ENCODE measurements around the gene C1QTNF9. TPM values are rescaled to one million over a fixed set of nuclear protein-coding genes. Genes with fewer than 3 reads are reported as not detected.
"Not testable (repeated sequence)": the region's sequence is repeated elsewhere in the genome, so short reads cannot be mapped to it uniquely, and the experiment has no call there.

Gene C1QTNF9
- total RNA-seq, 1 donor from 2014 or later: 2.5 TPM

DNA sequence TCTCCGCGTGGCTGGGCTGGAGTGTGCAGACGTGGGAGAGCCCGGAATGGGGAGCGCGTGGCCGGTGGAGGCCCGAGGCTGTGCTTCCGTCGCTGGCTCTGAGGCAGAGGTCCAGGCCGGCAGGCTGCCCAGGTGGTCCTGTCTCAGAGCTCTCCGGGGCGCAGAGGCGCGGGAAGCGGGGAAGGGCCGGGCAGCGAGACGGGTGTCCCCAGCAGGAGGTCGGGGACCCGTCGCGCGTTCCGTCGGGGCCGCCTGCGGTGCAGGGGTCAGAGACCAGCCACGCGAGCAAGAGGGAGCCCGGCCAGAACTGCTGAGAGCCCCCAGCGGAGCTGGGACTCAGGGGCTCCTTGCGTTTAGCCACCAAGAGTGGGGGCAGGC lies 1.3 kb upstream of the C1QTNF9 start:
- DNase-seq (no peak), ATAC-seq (ENCODE audit: poor library complexity) (peak; percentile 36)
- intact Hi-C loops (cut with DNase I): no loop called here

DNA sequence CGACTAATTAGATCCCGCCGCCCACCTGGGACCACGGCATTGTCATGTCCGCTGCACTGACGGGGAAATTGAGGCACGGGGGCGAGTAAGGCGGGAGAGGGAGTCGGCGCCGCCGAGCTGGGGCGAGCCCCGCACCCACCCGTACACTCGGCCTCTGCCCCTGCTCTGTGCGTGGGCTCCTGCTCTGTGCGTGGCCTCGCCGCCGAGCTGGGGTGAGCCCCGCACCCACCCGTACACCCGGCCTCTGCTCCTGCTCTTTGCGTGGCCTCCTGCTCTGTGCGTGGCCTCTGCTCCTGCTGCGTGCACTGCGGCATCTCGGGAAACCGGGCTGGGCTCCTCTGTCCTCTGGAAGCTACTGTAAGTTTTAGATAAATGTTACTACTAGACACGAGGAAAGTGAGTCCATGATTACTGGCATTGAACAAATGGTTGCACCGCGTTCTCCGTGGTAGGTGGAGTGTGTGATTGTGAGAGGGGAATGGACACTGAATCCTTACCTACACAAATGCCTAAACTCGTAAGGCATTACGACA lies 826 bp upstream of the C1QTNF9 start:
- ATAC-seq (ENCODE audit: poor library complexity): no peak
- intact Hi-C loops (cut with DNase I): no loop called here
- DNase-seq: no peak

- DNase-seq (no peak), ATAC-seq (ENCODE audit: poor library complexity) (no peak)
- intact Hi-C loops (cut with DNase I): no loop called here
Observed at GRCh38 chr13:24313439-24313838, 4.1 kb downstream of the C1QTNF9 start.

DNA sequence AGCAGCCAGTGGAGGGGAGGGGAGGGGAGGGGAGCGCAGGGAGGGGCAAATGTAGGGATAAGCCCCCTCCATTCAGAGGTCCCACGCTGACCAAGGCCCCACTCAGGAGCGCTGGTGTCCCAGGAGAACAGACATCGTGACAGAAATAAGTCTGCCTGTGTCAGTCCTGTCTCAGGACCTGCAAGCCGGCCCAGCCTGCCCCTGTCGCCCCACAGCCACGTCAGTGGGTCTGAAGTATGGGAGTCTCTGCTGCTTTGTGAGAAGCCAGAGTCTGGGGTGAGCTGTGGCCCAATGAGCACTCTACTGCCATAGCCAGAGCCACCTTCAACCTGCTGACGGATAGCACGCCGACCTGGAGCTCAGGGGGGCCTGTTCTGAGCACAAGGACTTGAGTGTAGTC lies 8.5 kb downstream of the C1QTNF9 start:
- DNase-seq; ATAC-seq (ENCODE audit: poor library complexity); intact Hi-C loops (cut with DNase I): not testable (repeated sequence)

DNA sequence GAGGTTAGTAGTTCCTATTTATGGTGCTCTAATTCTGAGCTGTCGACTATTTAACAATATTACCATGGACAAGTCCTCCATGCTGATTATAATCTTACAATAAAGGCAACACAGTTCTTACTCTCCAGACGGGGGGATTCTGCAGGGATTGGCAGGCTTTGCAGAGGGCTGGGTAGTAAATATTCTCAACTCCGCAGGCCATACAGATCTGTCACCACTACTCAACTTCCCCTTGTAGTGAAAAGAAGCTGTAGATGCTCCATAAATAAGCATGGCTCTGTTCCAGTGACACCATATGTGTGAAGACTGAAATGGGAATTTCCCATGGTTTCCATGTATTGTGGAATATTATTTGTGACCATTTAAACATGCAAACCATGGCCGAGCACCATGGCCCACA lies 9.5 kb downstream of the C1QTNF9 start:
- ATAC-seq (ENCODE audit: poor library complexity); DNase-seq; intact Hi-C loops (cut with DNase I): not testable (repeated sequence)

DNA sequence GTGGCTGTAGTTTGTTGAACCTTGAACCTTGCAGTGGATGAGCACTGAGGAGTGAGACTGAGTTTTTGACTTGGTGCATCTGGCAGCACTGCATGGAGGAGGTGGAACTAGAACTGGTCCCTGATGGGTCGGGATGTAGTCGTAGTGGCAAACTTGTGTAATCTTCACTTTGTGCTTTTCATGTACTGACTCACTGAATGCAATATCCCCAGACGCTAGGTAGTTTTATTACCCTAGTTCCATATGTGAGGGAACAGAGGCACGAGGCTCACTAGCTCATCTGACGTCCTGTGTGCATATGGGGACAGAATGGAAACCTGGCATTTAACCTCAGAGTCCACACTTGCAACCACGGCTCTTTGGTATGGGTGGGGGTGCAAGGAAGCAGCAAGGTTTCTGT lies 10.3 kb downstream of the C1QTNF9 start:
- ATAC-seq (ENCODE audit: poor library complexity); DNase-seq; intact Hi-C loops (cut with DNase I): not testable (repeated sequence)

DNA sequence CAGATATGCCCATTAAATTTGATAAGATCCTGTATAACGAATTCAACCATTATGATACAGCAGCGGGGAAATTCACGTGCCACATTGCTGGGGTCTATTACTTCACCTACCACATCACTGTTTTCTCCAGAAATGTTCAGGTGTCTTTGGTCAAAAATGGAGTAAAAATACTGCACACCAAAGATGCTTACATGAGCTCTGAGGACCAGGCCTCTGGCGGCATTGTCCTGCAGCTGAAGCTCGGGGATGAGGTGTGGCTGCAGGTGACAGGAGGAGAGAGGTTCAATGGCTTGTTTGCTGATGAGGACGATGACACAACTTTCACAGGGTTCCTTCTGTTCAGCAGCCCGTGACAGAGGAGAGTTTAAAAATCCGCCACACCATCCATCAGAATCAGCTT lies 12.0 kb downstream of the C1QTNF9 start:
- DNase-seq; intact Hi-C loops (cut with DNase I); ATAC-seq (ENCODE audit: poor library complexity): not testable (repeated sequence)

DNA sequence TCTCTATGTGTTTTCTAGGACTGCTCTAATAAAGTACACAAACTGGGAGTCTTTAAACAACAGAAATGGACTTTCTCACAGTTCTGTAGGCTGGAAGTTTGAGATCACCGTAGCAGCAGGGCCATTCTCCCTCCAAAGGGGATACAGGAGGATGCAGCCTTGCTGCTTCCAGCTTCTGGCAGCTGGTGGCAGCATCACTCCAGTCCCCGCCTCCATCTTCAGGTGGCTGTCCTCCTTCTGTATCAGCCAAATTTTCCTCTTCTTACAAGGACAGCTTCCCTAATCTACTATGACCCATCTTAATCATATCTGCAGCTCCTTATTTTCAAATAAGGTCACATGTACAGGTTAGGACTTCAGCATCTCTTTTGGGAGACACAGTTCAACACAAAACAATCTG lies 13.1 kb downstream of the C1QTNF9 start:
- ATAC-seq (ENCODE audit: poor library complexity); DNase-seq; intact Hi-C loops (cut with DNase I): not testable (repeated sequence)

DNA sequence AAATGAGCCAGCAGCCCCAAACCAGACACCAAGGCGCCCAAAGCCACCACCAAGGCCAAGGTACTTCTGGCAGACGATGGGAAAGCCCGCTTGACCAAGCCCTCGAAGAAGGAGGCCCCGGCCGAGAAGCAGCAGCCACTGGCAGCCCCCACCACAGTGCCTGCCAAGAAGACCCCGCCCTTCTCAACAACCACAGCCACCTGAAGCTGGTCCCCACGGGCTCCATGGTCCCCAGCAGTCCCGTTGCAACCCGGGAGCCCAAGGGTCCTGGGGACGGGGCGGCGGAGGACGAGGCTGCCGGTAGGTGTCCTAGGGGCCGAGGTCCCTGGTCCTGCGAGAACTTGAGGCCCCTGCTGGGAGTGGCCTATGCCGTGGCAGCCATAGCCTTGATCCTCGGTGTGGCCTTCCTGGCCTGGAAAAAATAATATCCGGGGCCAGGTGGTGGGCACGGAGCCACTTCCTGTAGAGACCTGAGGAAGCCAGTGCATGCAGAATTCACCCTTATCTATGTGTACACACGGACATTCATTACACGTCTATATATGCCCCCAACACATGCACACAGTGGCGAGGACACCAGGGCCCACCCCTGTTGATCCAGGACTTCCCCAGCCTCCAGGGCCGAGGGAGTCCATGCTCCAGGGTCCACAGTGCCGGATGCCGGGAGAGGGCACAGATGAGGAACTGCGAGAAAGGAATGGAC lies 13.8 kb downstream of the C1QTNF9 start:
- DNase-seq (no peak), ATAC-seq (ENCODE audit: poor library complexity) (no peak)
- intact Hi-C loops (cut with DNase I): no loop called here

GRCh38 chr13:24323739-24324075 lies 14.3 kb downstream of the C1QTNF9 start:
- no peak for ATAC-seq (ENCODE audit: poor library complexity)
- intact Hi-C loops (cut with DNase I): no loop called here
- no peak for DNase-seq

GRCh38 chr13:24327598-24327997 lies 18.2 kb downstream of the C1QTNF9 start:
- ATAC-seq (ENCODE audit: poor library complexity); DNase-seq; intact Hi-C loops (cut with DNase I): not testable (repeated sequence)

GRCh38 chr13:24328145-24328544 lies 18.8 kb downstream of the C1QTNF9 start:
- DNase-seq: no peak
- no peak for ATAC-seq (ENCODE audit: poor library complexity)
- intact Hi-C loops (cut with DNase I): no loop called here

DNA sequence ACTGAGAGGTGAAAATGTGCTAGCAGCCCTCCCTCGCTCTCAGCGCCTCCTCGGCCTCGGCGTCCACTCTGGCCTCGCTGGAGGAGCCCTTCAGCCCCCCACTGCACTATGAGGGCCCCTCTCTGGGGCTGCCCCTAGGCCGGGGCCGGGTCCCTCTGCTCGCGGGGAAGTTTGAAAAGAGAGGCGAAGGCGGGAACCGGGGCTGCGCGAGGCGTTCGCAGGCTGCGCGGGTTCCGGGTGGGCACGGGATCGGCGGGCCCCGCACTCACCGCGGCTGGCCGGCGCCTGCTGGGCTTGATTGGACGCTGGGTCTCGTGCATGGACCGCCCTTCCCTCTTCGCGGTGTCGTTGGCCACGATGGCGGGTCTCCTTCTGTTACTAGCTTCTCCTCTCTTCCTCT lies 29.3 kb downstream of the C1QTNF9 start:
- no peak for ATAC-seq (ENCODE audit: poor library complexity)
- intact Hi-C loops (cut with DNase I): no loop called here
- no peak for DNase-seq

GRCh38 chr13:24339937-24340607 lies 30.7 kb downstream of the C1QTNF9 start:
- ATAC-seq (ENCODE audit: poor library complexity) (no peak), DNase-seq (no peak)
- intact Hi-C loops (cut with DNase I): no loop called here

DNA sequence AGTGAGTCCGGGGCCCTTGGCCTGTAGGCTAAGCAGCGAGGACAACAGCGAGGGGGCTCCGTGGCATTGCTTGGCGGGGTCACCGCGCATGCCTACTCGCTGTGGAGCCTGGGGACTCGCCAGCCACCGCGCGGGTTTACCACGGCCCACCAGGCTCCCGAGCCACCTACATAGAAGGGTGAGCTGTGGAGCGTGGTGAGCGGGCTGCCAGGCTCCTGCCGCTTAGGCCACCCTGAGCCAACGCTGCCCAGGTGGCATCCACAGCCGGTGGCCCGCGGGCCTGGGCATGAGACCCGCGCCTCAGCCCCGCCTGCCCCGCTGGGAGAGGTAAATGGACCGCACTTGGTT lies 31.2 kb downstream of the C1QTNF9 start:
- intact Hi-C loops (cut with DNase I): no loop called here
- ATAC-seq (ENCODE audit: poor library complexity): no peak
- no peak for DNase-seq

DNA sequence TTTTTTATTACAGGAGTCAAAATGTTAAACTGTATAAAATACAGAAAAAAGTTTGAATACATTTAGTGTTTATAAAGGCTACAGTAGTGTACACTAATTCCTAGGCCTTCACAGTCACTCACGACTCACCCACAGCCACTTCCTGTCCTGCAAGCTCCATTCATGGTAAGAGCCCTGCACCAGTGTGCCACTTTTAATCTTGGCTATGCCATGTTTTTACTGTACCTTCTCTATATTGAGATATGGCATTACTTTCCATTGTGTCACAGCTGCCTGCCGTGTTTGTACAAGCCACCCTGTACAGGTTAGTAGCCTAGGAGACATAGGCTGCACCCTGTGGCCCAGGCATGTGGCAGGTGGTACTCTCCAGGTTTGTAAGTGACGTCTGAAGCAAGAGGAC lies 32.1 kb downstream of the C1QTNF9 start:
- no peak for ATAC-seq (ENCODE audit: poor library complexity)
- intact Hi-C loops (cut with DNase I): no loop called here
- DNase-seq: no peak

- intact Hi-C loops (cut with DNase I): no loop called here
- no peak for DNase-seq
Observed at GRCh38 chr13:24348385-24348784, 39.0 kb downstream of the C1QTNF9 start.

DNA sequence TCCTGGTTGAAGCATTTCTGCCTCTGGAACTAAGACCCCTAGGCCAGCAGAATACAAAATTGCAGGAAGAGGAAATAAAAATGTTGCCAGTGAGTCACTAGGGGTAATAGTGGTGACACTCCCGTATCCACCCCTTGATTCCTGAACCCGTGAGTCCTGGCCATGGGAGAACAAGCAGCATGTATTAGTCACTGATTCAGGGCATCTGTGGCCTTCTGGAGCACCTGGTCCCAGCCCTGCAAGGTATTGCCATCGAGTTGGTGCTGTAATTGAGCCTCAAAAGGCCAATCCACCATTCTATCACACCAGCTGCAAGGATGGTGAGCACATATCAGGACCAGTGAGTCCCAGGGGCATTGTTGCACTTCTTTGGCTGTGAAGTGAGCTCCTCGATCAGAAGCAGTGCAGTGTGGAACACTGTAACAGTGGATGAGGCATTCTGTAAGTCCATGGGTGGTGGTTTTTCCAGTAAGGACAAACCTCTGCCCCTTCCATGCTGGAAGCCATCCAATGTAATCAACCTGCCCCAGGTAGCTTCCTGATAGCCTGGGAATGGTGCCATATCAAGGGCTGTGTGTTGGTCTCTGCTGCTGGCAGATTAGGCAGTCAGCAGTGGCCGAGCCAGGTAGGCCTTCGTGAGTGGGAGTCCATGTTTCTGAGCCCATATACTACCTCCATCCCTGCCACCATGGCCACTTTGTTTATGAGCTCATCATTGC lies 39.6 kb downstream of the C1QTNF9 start:
- intact Hi-C loops (cut with DNase I): no loop called here
- ATAC-seq (ENCODE audit: poor library complexity) (no peak), DNase-seq (no peak)

More at GRCh38 chr13:24348385-24348784, 39.0 kb downstream of the C1QTNF9 start:
- ATAC-seq (ENCODE audit: poor library complexity): no peak

DNA sequence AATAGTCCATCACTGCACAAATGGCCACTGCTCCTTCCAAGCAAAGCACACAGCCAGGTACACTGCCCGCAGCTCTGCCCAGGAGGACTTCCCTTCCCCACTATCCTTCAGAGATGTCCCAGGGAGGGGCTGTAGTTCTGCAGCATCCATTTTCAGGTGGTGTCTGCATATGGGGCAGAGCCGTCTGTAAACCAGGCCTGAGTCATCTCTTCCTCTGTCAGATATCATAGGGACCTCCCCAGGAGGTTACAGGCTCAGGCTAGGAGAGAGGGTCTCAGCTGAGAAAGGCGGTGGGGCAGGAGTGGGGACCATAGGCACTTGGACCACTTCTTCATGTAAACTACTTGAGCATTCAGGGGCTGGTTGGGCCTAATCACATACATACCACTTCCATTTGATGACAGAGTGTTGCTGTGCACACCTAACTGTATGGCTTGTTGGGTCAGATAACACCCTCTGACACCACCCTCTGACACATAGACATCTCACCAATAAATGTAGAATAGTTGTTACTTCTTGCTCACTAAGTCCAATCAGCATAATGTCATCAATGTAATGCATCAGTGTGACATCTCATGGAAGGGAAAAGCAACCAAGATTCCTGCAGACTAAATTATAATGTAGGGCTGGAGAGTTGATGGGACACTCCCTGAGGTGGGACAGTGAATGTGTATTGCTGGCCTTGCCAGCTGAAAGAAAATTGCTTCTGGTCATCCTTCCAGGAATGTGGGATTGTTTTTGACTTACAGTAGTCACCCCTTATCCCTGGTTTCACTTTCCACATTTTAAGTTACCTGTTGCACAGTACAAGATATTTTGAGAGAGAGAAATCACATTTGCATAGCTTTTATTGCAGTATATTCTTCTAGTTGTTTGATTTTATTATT lies 40.6 kb downstream of the C1QTNF9 start:
- intact Hi-C loops (cut with DNase I); ATAC-seq (ENCODE audit: poor library complexity): not testable (repeated sequence)

More for the DNA sequence above, 40.6 kb downstream of the C1QTNF9 start:
- DNase-seq: not testable (repeated sequence)

All from Right ventricle myocardium superior (tissue), 1 donor.